Neural progenitor cell (in vitro differentiated cells): ENCODE data around the gene ZNF234. TPM values are rescaled to one million over a fixed set of nuclear protein-coding genes. Genes with fewer than 3 reads are reported as not detected.

Experiments
- DNase-seq: peaks from one replicate; pipeline ENCODE4 v3.0.0-alpha.2; 2016; ENCODE audit warnings: low spot score
- H2AFZ ChIP-seq: fragments of 200-600 bp; sonication (generic); replicated peaks from 2 replicates; pipeline ENCODE4 v1.6.1; 2016; ENCODE audit warnings: antibody characterized with exemption
- H3F3A ChIP-seq: fragments of 200-600 bp; sonication (generic); 2 replicates; pipeline ENCODE4 v1.6.1; 2016; ENCODE audit warnings: antibody characterized with exemption, low read depth
- H3K27ac ChIP-seq: fragments of 200-600 bp; sonication (generic); 2 replicates; pipeline ENCODE4 v1.5.1; 2016; ENCODE audit warnings: mild to moderate bottlenecking
- H3K27me3 ChIP-seq: fragments of 200-600 bp; sonication (generic); 2 replicates; pipeline ENCODE4 v1.6.1; 2016; ENCODE audit warnings: mild to moderate bottlenecking, moderate library complexity
- H3K36me3 ChIP-seq: fragments of 200-600 bp; sonication (generic); 2 replicates; pipeline ENCODE4 v1.5.1; 2016
- H3K4me1 ChIP-seq: fragments of 200-600 bp; sonication (generic); 2 replicates; pipeline ENCODE4 v1.6.1; 2016; ENCODE audit warnings: mixed run types
- H3K4me2 ChIP-seq: fragments of 200-600 bp; sonication (generic); 2 replicates; pipeline ENCODE4 v1.6.1; 2016
- H3K4me3 ChIP-seq: fragments of 200-600 bp; sonication (generic); 2 replicates; pipeline ENCODE4 v1.5.1; 2016
- H3K79me2 ChIP-seq: fragments of 200-600 bp; sonication (generic); 2 replicates; pipeline ENCODE4 v1.6.1; 2016; ENCODE audit warnings: low read depth
- H3K9ac ChIP-seq: fragments of 200-600 bp; sonication (generic); 2 replicates; pipeline ENCODE4 v1.6.1; 2016
- H3K9me3 ChIP-seq: fragments of 200-600 bp; sonication (generic); 2 replicates; pipeline ENCODE4 v1.5.1; 2016; ENCODE audit warnings: low read depth
- H4K20me1 ChIP-seq: fragments of 200-600 bp; sonication (generic); 2 replicates; pipeline ENCODE4 v1.6.1; 2016; ENCODE audit warnings: low read depth
- H3K27ac Mint-ChIP-seq: 3 replicates; pipeline ENCODE4 v1.8.0; 2021; ENCODE audit warnings: mixed read lengths
- H3K27me3 Mint-ChIP-seq: 2 replicates; pipeline ENCODE4 v1.8.0; 2022; ENCODE audit warnings: low read depth, mild to moderate bottlenecking, inconsistent platforms, moderate library complexity, mixed read lengths; ENCODE audit not compliant: insufficient read depth
- H3K36me3 Mint-ChIP-seq: 3 replicates; pipeline ENCODE4 v1.8.0; 2021; ENCODE audit warnings: mixed read lengths
- H3K4me1 Mint-ChIP-seq: 3 replicates; pipeline ENCODE4 v1.8.0; 2021; ENCODE audit warnings: mixed read lengths
- H3K4me3 Mint-ChIP-seq: 3 replicates; pipeline ENCODE4 v1.8.0; 2021; ENCODE audit warnings: mild to moderate bottlenecking, moderate library complexity, mixed read lengths
- H3K9me3 Mint-ChIP-seq: 3 replicates; pipeline ENCODE4 v1.8.0; 2020; ENCODE audit warnings: mixed read lengths
- CTCF ChIP-seq: fragments of 200-600 bp; sonication (generic); IDR thresholded peaks from 2 replicates; pipeline ENCODE4 v1.5.1; 2017; ENCODE audit warnings: antibody characterized with exemption, mild to moderate bottlenecking
- EZH2 ChIP-seq: fragments of 200-600 bp; sonication (generic); IDR thresholded peaks from 2 replicates; pipeline ENCODE4 v1.6.1; 2017; ENCODE audit warnings: antibody characterized with exemption, mild to moderate bottlenecking, moderate library complexity
- EZH2phosphoT487 ChIP-seq: fragments of 200-600 bp; sonication (generic); IDR thresholded peaks from 2 replicates; pipeline ENCODE4 v1.6.1; 2017; ENCODE audit warnings: antibody characterized with exemption
- total RNA-seq: library from RNA; depleted of rRNA; stranded (reverse); fragments of >200 nt; gene quantifications from 2 replicates; pipeline ENCODE4 v1.2.3, GENCODE V29; 2015; ENCODE audit warnings: low replicate concordance

The ZNF234 gene
- total RNA-seq, 1 donor from 2014 or later: 14.1 TPM

DNA sequence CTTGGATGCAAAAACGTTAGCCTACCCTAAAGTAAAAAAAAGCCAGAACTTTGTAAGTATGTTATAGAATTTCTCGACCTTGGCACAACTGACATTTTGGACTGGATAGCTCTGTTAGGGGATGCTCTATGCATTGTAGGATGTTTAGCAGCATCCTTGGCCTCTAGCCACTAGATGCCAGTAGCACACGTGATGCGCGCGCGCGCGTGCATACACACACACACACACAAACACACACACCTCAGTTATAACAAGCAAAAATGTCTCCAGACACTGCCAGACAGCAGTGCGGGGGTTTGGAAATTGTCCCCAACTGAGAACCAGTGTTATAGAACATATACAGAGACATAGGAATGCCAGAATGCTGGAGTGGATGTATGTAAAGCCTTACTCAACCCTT, 40.8 kb downstream of the ZNF234 start:
- Histone ChIP-seq H3K9ac (no peak overlapping the region), H3K27me3 (no peaks in the 10 kb centered on the region), H3K4me3 (no peak overlapping the region), H3F3A (no peaks in the 10 kb centered on the region), H3K4me2 (no peak overlapping the region), H2AFZ (no peak overlapping the region), H4K20me1 (no peaks in the 10 kb centered on the region), H3K9me3 (peaks cover 19% of the 10 kb centered on the region), H3K27ac (no peak overlapping the region), H3K79me2 (no peaks in the 10 kb centered on the region), H3K36me3 (peaks cover 3% of the 10 kb centered on the region), H3K4me1 (no peaks in the 10 kb centered on the region)
- Mint-ChIP-seq H3K4me1 (no peaks in the 10 kb centered on the region), H3K4me3 (no peak overlapping the region), H3K36me3 (peaks cover 14% of the 10 kb centered on the region), H3K9me3 (peaks cover 27% of the 10 kb centered on the region), H3K27me3 (no peaks in the 10 kb centered on the region), H3K27ac (no peak overlapping the region)
- DNase-seq: no peak
- no peak for TF ChIP-seq EZH2
- TF ChIP-seq CTCF: no peak
- no peak for TF ChIP-seq EZH2phosphoT487

DNA sequence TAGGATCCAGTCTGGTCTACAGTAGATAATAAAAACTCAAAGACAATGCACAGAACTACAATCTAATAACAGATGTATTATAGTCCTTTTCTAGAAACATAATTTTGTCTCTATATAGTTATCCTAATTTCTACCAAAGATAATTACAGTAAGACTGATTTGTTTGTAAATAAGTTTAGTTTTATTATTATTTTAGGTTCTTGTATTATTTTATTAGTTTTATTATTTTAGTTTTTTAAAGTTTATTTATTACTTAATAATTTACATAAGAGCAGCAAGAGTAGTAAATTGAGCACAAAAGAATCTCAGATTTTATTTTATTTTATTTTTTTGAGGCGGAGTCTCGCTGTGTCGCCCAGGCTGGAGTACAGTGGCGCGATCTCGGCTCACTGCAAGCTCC, 48.7 kb downstream of the ZNF234 start:
- Mint-ChIP-seq H3K4me1 (no peaks in the 10 kb centered on the region), H3K9me3 (peaks cover 2% of the 10 kb centered on the region), H3K27me3 (peaks cover 2% of the 10 kb centered on the region), H3K36me3 (peaks cover 5% of the 10 kb centered on the region), H3K4me3 (no peak overlapping the region), H3K27ac (no peak overlapping the region)
- H3K36me3 ChIP-seq: no peaks in the 10 kb centered on the region
- H3K4me3 ChIP-seq: no peak overlapping the region
- H3K4me2 ChIP-seq: no peak overlapping the region
- no peaks in the 10 kb centered on the region for H3K79me2 ChIP-seq
- H3K27ac ChIP-seq: no peak overlapping the region
- TF ChIP-seq CTCF: no peak
- TF ChIP-seq EZH2phosphoT487: no peak
- TF ChIP-seq EZH2: no peak
- H4K20me1 ChIP-seq: no peaks in the 10 kb centered on the region
- H2AFZ ChIP-seq: no peak overlapping the region
- DNase-seq: no peak
- H3K27me3 ChIP-seq: no peaks in the 10 kb centered on the region
- H3K4me1 ChIP-seq: no peaks in the 10 kb centered on the region
- no peaks in the 10 kb centered on the region for H3F3A ChIP-seq
- H3K9ac ChIP-seq: no peak overlapping the region
- peaks cover 7% of the 10 kb centered on the region for H3K9me3 ChIP-seq

GRCh38 chr19:44192127-44192526, 50.8 kb downstream of the ZNF234 start:
- H3K79me2 ChIP-seq: no peaks in the 10 kb centered on the region
- H3K4me3 ChIP-seq: no peak overlapping the region
- no peak for TF ChIP-seq EZH2phosphoT487
- no peak for TF ChIP-seq CTCF
- TF ChIP-seq EZH2: no peak
- no peak overlapping the region for H3K4me2 ChIP-seq
- peaks cover 5% of the 10 kb centered on the region for H3K36me3 Mint-ChIP-seq
- no peaks in the 10 kb centered on the region for H3K36me3 ChIP-seq
- no peak for DNase-seq
- H3K4me1 ChIP-seq: no peaks in the 10 kb centered on the region
- no peak overlapping the region for H3K4me3 Mint-ChIP-seq
- no peak overlapping the region for H3K27ac ChIP-seq
- H3F3A ChIP-seq: no peaks in the 10 kb centered on the region
- H2AFZ ChIP-seq: no peak overlapping the region
- H3K27me3 Mint-ChIP-seq: peaks cover 2% of the 10 kb centered on the region
- H4K20me1 ChIP-seq: no peaks in the 10 kb centered on the region
- H3K9me3 Mint-ChIP-seq: peaks cover 3% of the 10 kb centered on the region
- no peak overlapping the region for H3K27ac Mint-ChIP-seq
- no peaks in the 10 kb centered on the region for H3K9me3 ChIP-seq
- no peak overlapping the region for H3K9ac ChIP-seq
- no peaks in the 10 kb centered on the region for H3K27me3 ChIP-seq
- no peaks in the 10 kb centered on the region for H3K4me1 Mint-ChIP-seq

- no peak overlapping the region for H3K4me3 Mint-ChIP-seq
- H3K4me1 ChIP-seq: no peaks in the 10 kb centered on the region
- H3K79me2 ChIP-seq: no peaks in the 10 kb centered on the region
- peaks cover 5% of the 10 kb centered on the region for H3K9me3 ChIP-seq
- no peak overlapping the region for H3K4me2 ChIP-seq
- H3K27ac ChIP-seq: no peak overlapping the region
- no peaks in the 10 kb centered on the region for H4K20me1 ChIP-seq
- H3K9me3 Mint-ChIP-seq: peaks cover 3% of the 10 kb centered on the region
- no peak overlapping the region for H2AFZ ChIP-seq
- TF ChIP-seq EZH2phosphoT487 (no peak), CTCF (no peak), EZH2 (no peak)
- DNase-seq: no peak
- H3K9ac ChIP-seq: no peak overlapping the region
- H3K4me1 Mint-ChIP-seq: no peaks in the 10 kb centered on the region
- no peak overlapping the region for H3K27ac Mint-ChIP-seq
- H3F3A ChIP-seq: no peaks in the 10 kb centered on the region
- H3K36me3 ChIP-seq: no peaks in the 10 kb centered on the region
- H3K27me3 ChIP-seq: peaks cover 10% of the 10 kb centered on the region
- H3K36me3 Mint-ChIP-seq: peaks cover 1% of the 10 kb centered on the region
- no peak overlapping the region for H3K4me3 ChIP-seq
- H3K27me3 Mint-ChIP-seq: peaks cover 2% of the 10 kb centered on the region
Measured at GRCh38 chr19:44196772-44197171, 55.4 kb downstream of the ZNF234 start.
